Measurements from ENCODE around the gene SCARF1.

The SCARF1 gene

GRCh38 chr17:1597861-1598342 is 47.6 kb downstream of the SCARF1 start:
- no peak for DNase-seq (ENCODE audit: low read depth in 2 of 2)
- H3K4me3 ChIP-seq (replicated peaks in 1 of 2; ENCODE audit: low read depth in 2 of 2, low read length in 2 of 2): no peak overlapping the region
- no peak for TF ChIP-seq CTCF (IDR thresholded peaks at IDR 0.05; ENCODE audit: low read depth, low read length)

- H3K4me3 ChIP-seq (replicated peaks in 1 of 2; ENCODE audit: low read depth in 2 of 2, low read length in 2 of 2): no peak overlapping the region
- no peak for DNase-seq (ENCODE audit: low read depth in 2 of 2)
- no peak for TF ChIP-seq CTCF (IDR thresholded peaks at IDR 0.05; ENCODE audit: low read depth, low read length)
Measured at GRCh38 chr17:1593630-1593931, 52.0 kb downstream of the SCARF1 start.

GRCh38 chr17:1592751-1593629 is 52.5 kb downstream of the SCARF1 start:
- H3K4me3 ChIP-seq (replicated peaks in 1 of 2; ENCODE audit: low read depth in 2 of 2, low read length in 2 of 2): no peak overlapping the region
- TF ChIP-seq CTCF (IDR thresholded peaks at IDR 0.05; ENCODE audit: low read depth, low read length): no peak
- DNase-seq (ENCODE audit: low read depth in 2 of 2): no peak

- DNase-seq (ENCODE audit: low read depth in 2 of 2): no peak
- no peak for TF ChIP-seq CTCF (IDR thresholded peaks at IDR 0.05; ENCODE audit: low read depth, low read length)
- H3K4me3 ChIP-seq (replicated peaks in 1 of 2; ENCODE audit: low read depth in 2 of 2, low read length in 2 of 2): no peak overlapping the region
Measured at GRCh38 chr17:1591474-1592090, 54.0 kb downstream of the SCARF1 start.

GRCh38 chr17:1590747-1591473 is 54.6 kb downstream of the SCARF1 start:
- no peak for DNase-seq (ENCODE audit: low read depth in 2 of 2)
- TF ChIP-seq CTCF (IDR thresholded peaks at IDR 0.05; ENCODE audit: low read depth, low read length): no peak
- no peak overlapping the region for H3K4me3 ChIP-seq (replicated peaks in 1 of 2; ENCODE audit: low read depth in 2 of 2, low read length in 2 of 2)

- TF ChIP-seq CTCF (IDR thresholded peaks at IDR 0.05; ENCODE audit: low read depth, low read length): no peak
- H3K4me3 ChIP-seq (replicated peaks in 1 of 2; ENCODE audit: low read depth in 2 of 2, low read length in 2 of 2): peak overlapping the region in 1 of 2 donors; percentile 13
- peak; percentile 77 to 85 for DNase-seq (ENCODE audit: low read depth in 2 of 2)
Measured at GRCh38 chr17:1590029-1590746, 55.3 kb downstream of the SCARF1 start.

All from cardiac fibroblast (primary cell).